ENCODE data around the gene CARD9.

GRCh38 chr9:136359774-136360718, 13.4 kb downstream of the CARD9 start:
- no peak for TF ChIP-seq CTCF (IDR thresholded peaks at IDR 0.05)
- no peak for TF ChIP-seq EZH2phosphoT487 (IDR thresholded peaks at IDR 0.05)
- no peak for TF ChIP-seq EZH2 (IDR thresholded peaks at IDR 0.05)

All from neural progenitor cell (in vitro differentiated cells).